Brain microvascular endothelial cell (primary cell): Measurements from ENCODE around the gene PLPPR1.

Experiments
- DNase-seq: peaks from one replicate; pipeline ENCODE4 v3.0.0-alpha.2; 2020
- H3K27ac ChIP-seq: fragments of 250-450 bp; sonication (Bioruptor Pico); 2 replicates; pipeline ENCODE4 v1.5.1; 2020; ENCODE audit warnings: mild to moderate bottlenecking, moderate library complexity
- H3K27me3 ChIP-seq: fragments of 250-450 bp; sonication (Bioruptor Pico); replicated peaks from 2 replicates; pipeline ENCODE4 v1.5.1; 2020; ENCODE audit warnings: mild to moderate bottlenecking
- H3K36me3 ChIP-seq: fragments of 250-450 bp; sonication (Bioruptor Pico); replicated peaks from 2 replicates; pipeline ENCODE4 v1.5.1; 2020; ENCODE audit warnings: mild to moderate bottlenecking
- H3K4me3 ChIP-seq: 2 replicates; pipeline ENCODE4 v1.5.1; 2011; ENCODE audit warnings: low read depth, mild to moderate bottlenecking, control low read depth, low read length, moderate library complexity
- CTCF ChIP-seq: IDR thresholded peaks from 2 replicates; pipeline ENCODE4 v1.5.1; 2011; ENCODE audit warnings: low read depth, mild to moderate bottlenecking, moderate library complexity, low read length, control low read depth, inconsistent platforms; ENCODE audit errors: missing control alignments
- in situ Hi-C: cut with HindIII; loops from 2 replicates; pipeline ENCODE4 v1.10.0; 2017; ENCODE audit warnings: low sequenced_read_pairs, low pct_ligation_motif_present

Gene PLPPR1

GRCh38 chr9:101098392-101098791 is 69.9 kb downstream of the PLPPR1 start:
- in situ Hi-C loops = no loop called here
- Histone ChIP-seq H3K27me3 (no peaks in the 10 kb centered on the region), H3K36me3 (no peaks in the 10 kb centered on the region), H3K27ac (no peak overlapping the region), H3K4me3 (no peak overlapping the region)
- DNase-seq = no peak
- TF ChIP-seq CTCF = no peak

DNA sequence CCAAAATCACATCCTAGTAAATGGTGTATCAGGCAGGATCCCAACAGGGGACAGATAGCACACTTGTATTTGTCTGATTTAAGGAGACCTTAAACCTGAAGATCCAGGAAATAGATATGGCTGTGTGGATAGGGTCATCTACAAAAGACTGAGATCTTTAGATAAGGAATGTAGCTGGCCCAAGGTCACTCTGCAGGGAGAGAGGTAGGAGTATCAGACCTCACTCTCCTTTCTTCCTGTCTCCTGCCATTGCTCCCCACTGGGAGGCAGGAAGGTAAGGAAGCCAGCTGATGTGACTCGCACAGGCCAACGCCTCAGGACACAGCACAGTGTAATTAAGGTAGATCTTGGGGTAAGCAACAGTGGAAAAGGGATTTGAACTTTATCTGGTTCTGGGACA is 85.8 kb downstream of the PLPPR1 start:
- Histone ChIP-seq H3K27ac (no peak overlapping the region), H3K4me3 (no peak overlapping the region), H3K27me3 (no peaks in the 10 kb centered on the region), H3K36me3 (no peaks in the 10 kb centered on the region)
- no peak for DNase-seq
- in situ Hi-C loops = no loop called here
- no peak for TF ChIP-seq CTCF

DNA sequence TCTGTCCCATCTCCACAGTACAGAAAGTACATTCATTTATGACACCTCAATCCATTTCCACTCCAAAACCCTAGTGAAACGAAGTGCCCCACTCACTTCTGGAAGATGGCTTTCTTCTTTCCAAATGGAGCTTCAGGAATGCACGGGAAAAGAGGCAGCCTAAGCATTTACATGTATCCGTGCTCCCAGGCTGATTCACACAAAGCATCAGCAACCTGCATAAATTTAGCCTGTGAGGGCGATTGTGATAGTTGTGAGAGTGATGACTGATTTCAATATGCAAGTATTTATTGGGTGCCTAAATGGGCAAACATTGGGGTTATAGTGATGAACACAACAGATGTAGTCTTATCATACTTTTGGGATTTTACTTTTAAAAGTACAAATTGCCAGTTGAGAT is 86.6 kb downstream of the PLPPR1 start:
- in situ Hi-C loops = no loop called here
- no peak overlapping the region for H3K27ac ChIP-seq
- no peak for TF ChIP-seq CTCF
- no peaks in the 10 kb centered on the region for H3K36me3 ChIP-seq
- no peaks in the 10 kb centered on the region for H3K27me3 ChIP-seq
- H3K4me3 ChIP-seq = no peak overlapping the region
- no peak for DNase-seq

GRCh38 chr9:101117161-101117560 is 88.6 kb downstream of the PLPPR1 start:
- no peaks in the 10 kb centered on the region for H3K36me3 ChIP-seq
- no peak overlapping the region for H3K27ac ChIP-seq
- DNase-seq = no peak
- no peak for TF ChIP-seq CTCF
- no peak overlapping the region for H3K4me3 ChIP-seq
- in situ Hi-C loops = no loop called here
- H3K27me3 ChIP-seq = no peaks in the 10 kb centered on the region

GRCh38 chr9:101119206-101119819 is 90.8 kb downstream of the PLPPR1 start:
- Histone ChIP-seq H3K36me3 (no peaks in the 10 kb centered on the region), H3K4me3 (no peak overlapping the region), H3K27me3 (no peaks in the 10 kb centered on the region), H3K27ac (no peak overlapping the region)
- peak; percentile 29 for DNase-seq
- in situ Hi-C loops = no loop called here
- peak; percentile 58 for TF ChIP-seq CTCF

GRCh38 chr9:101121836-101122399 is 93.4 kb downstream of the PLPPR1 start:
- no peaks in the 10 kb centered on the region for H3K36me3 ChIP-seq
- H3K27ac ChIP-seq = no peak overlapping the region
- TF ChIP-seq CTCF = no peak
- H3K4me3 ChIP-seq = no peak overlapping the region
- no peak for DNase-seq
- in situ Hi-C loops = no loop called here
- no peaks in the 10 kb centered on the region for H3K27me3 ChIP-seq
